Mesenteric fat pad (tissue), 1 donor: Measurements from ENCODE around the gene VEGFA. TPM values are rescaled to one million over a fixed set of nuclear protein-coding genes. Genes with fewer than 3 reads are reported as not detected.

Source experiments
- total RNA-seq: library from RNA; stranded (reverse); fragmentation: NEBNext Ultra II Directional; extraction: Animal tissue kit (Norgen Biotek cat#: 25700); gene quantifications from one replicate; pipeline ENCODE4 v1.2.1, GENCODE V29; 2021
- donor health status: DM: yes; HTN: yes; CAD: no.

Gene VEGFA
- total RNA-seq, 1 donor from 2014 or later, result 498 TPM

Other genes starting within 250 kb of the VEGFA start
- 43.6 TPM for gene XPO5, start 194.2 kb upstream of the VEGFA start, total RNA-seq
- 10.7 TPM for gene POLH, start 194.0 kb upstream of the VEGFA start, total RNA-seq
- gene GTPBP2, start 140.9 kb upstream of the VEGFA start, total RNA-seq, result 101 TPM
- gene MAD2L1BP, start 134.4 kb upstream of the VEGFA start, total RNA-seq, result 19.0 TPM
- gene RSPH9, start 125.2 kb upstream of the VEGFA start, total RNA-seq, result not detected
- 34.5 TPM for gene MRPS18A, start 82.4 kb upstream of the VEGFA start, total RNA-seq